Skeletal muscle tissue (tissue), 4 donors: ENCODE results near the gene CHMP4B. TPM values are rescaled to one million over a fixed set of nuclear protein-coding genes. Genes with fewer than 3 reads are reported as not detected.
A peak's percentile ranks its signal among the peaks of the same experiment; 100 is the strongest.

ENCODE experiments used
- H3K27ac ChIP-seq: one replicate; pipeline ENCODE4 v1.7.0; 2013; ENCODE audit warnings: mild to moderate bottlenecking, low read depth, low read length, inconsistent platforms
- H3K27me3 ChIP-seq, 3 donors: one replicate each; pipeline ENCODE4 v1.7.0; 2013; ENCODE audit warnings: low read length in 3 of 3; ENCODE audit not compliant: control insufficient read depth in 3 of 3, insufficient read depth in 3 of 3
- H3K36me3 ChIP-seq, 3 donors: one replicate each; pipeline ENCODE4 v1.7.0; 2013; ENCODE audit warnings: low read length in 3 of 3; ENCODE audit not compliant: control insufficient read depth in 3 of 3, insufficient read depth in 3 of 3
- H3K4me1 ChIP-seq, 3 donors: one replicate each; pipeline ENCODE4 v1.7.0; 2013; ENCODE audit warnings: low read length in 3 of 3, mild to moderate bottlenecking in 3 of 3; ENCODE audit not compliant: control insufficient read depth in 3 of 3, insufficient read depth in 3 of 3
- H3K4me3 ChIP-seq, 3 donors: one replicate each; pipeline ENCODE4 v1.7.0; 2013; ENCODE audit warnings: low read length in 3 of 3
- H3K9ac ChIP-seq, 3 donors: one replicate each; pipeline ENCODE4 v1.7.0; 2013; ENCODE audit warnings: low read length in 3 of 3, mild to moderate bottlenecking in 3 of 3, moderate library complexity in 2 of 3, low read depth in 1 of 3
- H3K9me3 ChIP-seq, 3 donors: one replicate each; pipeline ENCODE4 v1.7.0; 2013; ENCODE audit warnings: low read length in 3 of 3; ENCODE audit not compliant: control insufficient read depth in 3 of 3
- total RNA-seq: library from RNA; depleted of rRNA; stranded (reverse); fragments of >200 nt; gene quantifications from one replicate; pipeline ENCODE4 v1.2.3, GENCODE V29; 2014
- donor health status: Osteomylitis.

CHMP4B gene
- total RNA-seq, 1 donor from 2014 or later: 24.0 TPM

- no peak overlapping the region for H3K27ac ChIP-seq
- peaks cover 25 to 48% (median 30%) of the 10 kb centered on the region in 3 donors for H3K36me3 ChIP-seq
These were observed 46.8 kb downstream of the CHMP4B start for GRCh38 chr20:33857722-33858563.

GRCh38 chr20:33858666-33859065 lies 47.5 kb downstream of the CHMP4B start:
- Histone ChIP-seq H3K27ac (no peak overlapping the region), H3K36me3 (peaks cover 20 to 43% (median 24%) of the 10 kb centered on the region in 3 donors), H3K9ac (no peak overlapping the region), H3K9me3 (no peaks in the 10 kb centered on the region), H3K27me3 (no peaks in the 10 kb centered on the region), H3K4me3 (no peak overlapping the region), H3K4me1 (peaks cover 0 to 13% (median 4%) of the 10 kb centered on the region in 3 donors)

More at GRCh38 chr20:33857722-33858563, 46.8 kb downstream of the CHMP4B start:
- H3K9me3 ChIP-seq: no peaks in the 10 kb centered on the region
- no peaks in the 10 kb centered on the region for H3K27me3 ChIP-seq
- peaks cover 0 to 11% (median 4%) of the 10 kb centered on the region in 3 donors for H3K4me1 ChIP-seq
- H3K4me3 ChIP-seq: no peak overlapping the region
- H3K9ac ChIP-seq: no peak overlapping the region

GRCh38 chr20:33859157-33859695 lies 48.1 kb downstream of the CHMP4B start:
- no peaks in the 10 kb centered on the region for H3K27me3 ChIP-seq
- H3K9me3 ChIP-seq: no peaks in the 10 kb centered on the region
- no peak overlapping the region for H3K4me3 ChIP-seq
- H3K4me1 ChIP-seq: peaks cover 0 to 13% (median 4%) of the 10 kb centered on the region in 3 donors
- no peak overlapping the region for H3K9ac ChIP-seq
- H3K36me3 ChIP-seq: peaks cover 18 to 37% (median 20%) of the 10 kb centered on the region in 3 donors
- H3K27ac ChIP-seq: no peak overlapping the region

- H3K27me3 ChIP-seq: no peaks in the 10 kb centered on the region
- H3K9me3 ChIP-seq: no peaks in the 10 kb centered on the region
- H3K36me3 ChIP-seq: peaks cover 13 to 32% (median 15%) of the 10 kb centered on the region in 3 donors
- H3K4me3 ChIP-seq: no peak overlapping the region
- H3K4me1 ChIP-seq: peaks cover 0 to 13% (median 4%) of the 10 kb centered on the region in 3 donors
- no peak overlapping the region for H3K9ac ChIP-seq
- no peak overlapping the region for H3K27ac ChIP-seq
These were observed 48.6 kb downstream of the CHMP4B start for GRCh38 chr20:33859751-33860150.

DNA sequence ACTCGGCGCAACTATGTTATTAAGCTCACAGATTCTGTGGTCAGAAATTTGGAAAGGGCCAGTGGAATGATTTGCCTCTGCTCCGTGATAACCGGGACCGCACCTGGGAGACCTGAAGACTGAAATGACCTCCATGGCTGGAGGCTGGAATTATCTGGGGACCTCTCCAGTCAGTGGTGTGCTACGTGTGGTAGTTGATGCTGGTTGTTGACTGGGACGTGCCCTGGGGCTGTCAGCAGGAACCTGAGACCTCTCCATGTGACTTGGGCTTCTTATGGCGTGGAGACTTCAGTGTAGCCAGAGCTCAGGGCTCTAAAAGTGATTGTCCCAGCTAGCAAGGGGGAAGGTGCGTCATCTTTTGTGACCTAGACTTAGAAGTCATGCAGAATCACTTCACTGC lies 50.3 kb downstream of the CHMP4B start:
- no peak overlapping the region for H3K4me3 ChIP-seq
- H3K9ac ChIP-seq: no peak overlapping the region
- H3K36me3 ChIP-seq: peaks cover 2 to 18% (median 3%) of the 10 kb centered on the region in 3 donors

DNA sequence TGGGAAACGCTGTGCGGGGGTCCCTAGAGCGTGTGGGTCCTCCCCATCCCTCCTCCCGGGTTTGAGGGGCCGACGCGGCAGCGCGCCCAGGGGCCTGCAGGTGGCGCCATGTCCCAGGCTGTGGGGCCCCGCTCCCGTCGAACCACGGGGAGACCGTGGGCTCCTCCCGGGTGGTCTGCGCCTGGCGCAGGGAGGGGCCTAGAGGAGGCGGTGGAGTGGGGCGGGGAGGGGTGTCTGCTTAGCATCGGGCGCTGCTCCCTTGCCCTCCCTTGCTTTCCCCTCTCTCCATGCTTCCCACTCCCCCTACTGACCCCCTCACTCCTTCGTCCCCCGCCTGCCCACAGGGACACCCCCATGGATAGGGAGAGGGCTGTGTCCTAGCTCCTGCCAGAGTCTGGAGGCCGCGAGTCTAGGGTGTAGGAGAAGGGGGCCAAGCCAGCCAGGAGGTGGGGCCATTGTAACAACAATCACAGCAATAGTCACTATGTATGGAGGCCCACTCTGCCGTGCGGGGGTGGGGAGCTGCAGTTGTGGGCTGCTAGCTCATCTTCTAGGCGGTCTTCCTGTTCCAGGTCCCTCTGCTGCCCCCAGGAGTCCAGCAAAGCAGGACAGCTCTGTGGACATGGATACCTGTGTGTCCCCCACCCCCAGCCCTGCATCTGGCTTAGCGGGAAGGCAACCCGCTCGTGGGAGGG lies 51.7 kb downstream of the CHMP4B start:
- H3K4me1 ChIP-seq: peaks cover 0 to 13% (median 4%) of the 10 kb centered on the region in 3 donors
- peak overlapping the region in 1 of 3 donors; percentile 33 for H3K9ac ChIP-seq
- H3K9me3 ChIP-seq: no peaks in the 10 kb centered on the region
- peaks cover 0 to 6% (median 0%) of the 10 kb centered on the region in 3 donors for H3K36me3 ChIP-seq
- no peak overlapping the region for H3K4me3 ChIP-seq
- no peaks in the 10 kb centered on the region for H3K27me3 ChIP-seq
- no peak overlapping the region for H3K27ac ChIP-seq

More for the DNA sequence above, 50.3 kb downstream of the CHMP4B start:
- Histone ChIP-seq H3K9me3 (no peaks in the 10 kb centered on the region), H3K27me3 (no peaks in the 10 kb centered on the region), H3K27ac (no peak overlapping the region), H3K4me1 (peaks cover 0 to 13% (median 4%) of the 10 kb centered on the region in 3 donors)

GRCh38 chr20:33863440-33864323 lies 52.5 kb downstream of the CHMP4B start:
- Histone ChIP-seq H3K9ac (no peak overlapping the region), H3K9me3 (no peaks in the 10 kb centered on the region), H3K4me1 (peaks cover 0 to 13% (median 4%) of the 10 kb centered on the region in 3 donors), H3K36me3 (no peaks in the 10 kb centered on the region), H3K27ac (no peak overlapping the region), H3K4me3 (no peak overlapping the region), H3K27me3 (peaks cover 0 to 2% (median 0%) of the 10 kb centered on the region in 3 donors)

DNA sequence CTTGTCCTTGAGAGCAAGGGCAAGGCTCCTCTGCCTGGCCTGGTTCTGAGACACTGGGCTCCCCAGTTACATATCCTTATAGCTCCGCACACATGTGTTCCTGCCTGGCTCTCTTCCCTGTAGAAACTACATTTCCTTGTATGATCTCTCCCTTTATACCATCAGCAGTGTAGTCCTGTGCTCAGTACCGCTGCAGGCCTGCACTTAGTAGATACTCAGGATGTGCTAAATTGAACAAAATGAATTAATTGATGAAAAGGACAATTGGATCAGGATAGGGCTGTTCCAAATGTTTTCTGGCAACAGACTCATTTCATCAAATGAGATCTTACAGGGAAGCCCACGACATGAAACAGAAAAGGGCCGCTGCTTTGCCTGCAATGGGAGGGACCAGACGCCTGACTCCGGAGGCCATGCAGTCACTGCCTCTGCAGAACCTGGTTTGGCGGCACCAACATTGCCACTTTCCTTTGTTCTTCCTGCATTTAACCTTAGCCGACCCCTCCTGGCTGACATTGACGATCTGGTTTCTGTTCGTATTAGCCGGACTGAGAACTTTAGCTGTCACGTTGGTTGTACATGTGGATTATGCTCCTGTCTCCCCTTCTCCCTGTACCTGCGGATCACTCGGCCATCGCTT lies 53.3 kb downstream of the CHMP4B start:
- no peak overlapping the region for H3K27ac ChIP-seq
- H3K36me3 ChIP-seq: no peaks in the 10 kb centered on the region
- peaks cover 0 to 4% (median 0%) of the 10 kb centered on the region in 3 donors for H3K27me3 ChIP-seq
- no peak overlapping the region for H3K9ac ChIP-seq
- no peak overlapping the region for H3K4me3 ChIP-seq
- no peaks in the 10 kb centered on the region for H3K9me3 ChIP-seq
- H3K4me1 ChIP-seq: peaks cover 0 to 9% (median 4%) of the 10 kb centered on the region in 3 donors
